Naive thymus-derived CD4-positive, alpha-beta T cell (primary cell): ENCODE measurements around the gene CTNNA3. TPM values are rescaled to one million over a fixed set of nuclear protein-coding genes. Genes with fewer than 3 reads are reported as not detected.

ENCODE experiments used
- ATAC-seq: fragments of 150-1000 bp; cut with Tn5 transposase; 2 replicates; pipeline ENCODE4 v1.10.0; 2021; ENCODE audit warnings: mild to moderate bottlenecking, moderate library complexity
- CTCF ChIA-PET: fragments of 350-600 bp; sonication (Branson Sonifier 250); formaldehyde crosslinking; loops from one replicate; lab custom pipeline; 2021; ENCODE audit warnings: antibody characterized with exemption; lab: Charles Lee
- POLR2A ChIA-PET: fragments of 350-600 bp; sonication (Branson Sonifier 250); formaldehyde crosslinking; loops from one replicate; lab custom pipeline; 2021; ENCODE audit warnings: antibody characterized with exemption, inconsistent platforms; lab: Charles Lee
- DNase-seq, 9 donors: peaks; one replicate each; pipeline versions ENCODE4 v3.0.0 to v3.0.0-alpha.2; 2020 to 2022; ENCODE audit warnings: mixed read lengths in 1 of 9
- H3K27ac ChIP-seq: one replicate; pipeline ENCODE4 v1.7.0; 2013; ENCODE audit warnings: mild to moderate bottlenecking, low read depth, low read length, moderate library complexity
- H3K27me3 ChIP-seq, 2 donors: one replicate each; pipeline ENCODE4 v1.7.0; 2013; ENCODE audit warnings: low read length in 2 of 2, mild to moderate bottlenecking in 2 of 2, moderate library complexity in 2 of 2; ENCODE audit not compliant: control insufficient read depth in 2 of 2, insufficient read depth in 2 of 2
- H3K36me3 ChIP-seq, 3 experiments: 1 replicate in 2 of 3; 2 replicates in 1 of 3; pipeline ENCODE4 v1.7.0; 2013; ENCODE audit warnings: low read length in 3 of 3, mild to moderate bottlenecking in 3 of 3, moderate library complexity in 1 of 3; ENCODE audit not compliant: insufficient read depth in 3 of 3, control insufficient read depth in 2 of 3
- H3K4me1 ChIP-seq, 2 donors: one replicate each; pipeline ENCODE4 v1.7.0; 2013; ENCODE audit warnings: low read length in 2 of 2, mild to moderate bottlenecking in 2 of 2, moderate library complexity in 1 of 2; ENCODE audit not compliant: control insufficient read depth in 2 of 2, insufficient read depth in 2 of 2
- H3K4me3 ChIP-seq: 2 replicates; pipeline ENCODE4 v1.7.0; 2013; ENCODE audit warnings: mild to moderate bottlenecking, low read length
- H3K9me3 ChIP-seq, 3 experiments: 1 replicate in 2 of 3; 2 replicates in 1 of 3; pipeline ENCODE4 v1.7.0; 2013; ENCODE audit warnings: low read length in 3 of 3; ENCODE audit not compliant: control insufficient read depth in 2 of 3
- H3K27ac Mint-ChIP-seq, 9 donors: one replicate each; pipeline ENCODE4 v1.8.0; 2020 to 2022; ENCODE audit warnings: mixed read lengths in 9 of 9, mild to moderate bottlenecking in 8 of 9, moderate library complexity in 5 of 9, inconsistent platforms in 2 of 9
- H3K27me3 Mint-ChIP-seq, 5 donors: one replicate each; pipeline ENCODE4 v1.8.0; 2021 to 2022; ENCODE audit warnings: mixed read lengths in 5 of 5, mild to moderate bottlenecking in 1 of 5
- H3K36me3 Mint-ChIP-seq, 5 donors: one replicate each; pipeline ENCODE4 v1.8.0; 2020 to 2022; ENCODE audit warnings: mixed read lengths in 5 of 5, mild to moderate bottlenecking in 3 of 5, inconsistent platforms in 1 of 5
- H3K4me1 Mint-ChIP-seq, 7 donors: one replicate each; pipeline ENCODE4 v1.8.0; 2020 to 2022; ENCODE audit warnings: mixed read lengths in 7 of 7, mild to moderate bottlenecking in 3 of 7, inconsistent platforms in 1 of 7
- H3K4me3 Mint-ChIP-seq, 10 donors: one replicate each; pipeline ENCODE4 v1.8.0; 2020 to 2022; ENCODE audit warnings: mild to moderate bottlenecking in 10 of 10, mixed read lengths in 10 of 10, moderate library complexity in 6 of 10, inconsistent platforms in 2 of 10
- H3K9me3 Mint-ChIP-seq, 11 donors: one replicate each; pipeline ENCODE4 v1.8.0; 2020 to 2022; ENCODE audit warnings: mixed read lengths in 11 of 11, mild to moderate bottlenecking in 4 of 11, inconsistent platforms in 1 of 11, moderate library complexity in 1 of 11
- intact Hi-C, 2 donors: fragments of 100-400 bp; cut with micrococcal nuclease; formaldehyde crosslinking; loops; one replicate each; pipeline ENCODE4 v1.15.1; 2023
- polyA plus RNA-seq, 2 donors: library from polyadenylated mRNA; unstranded; fragments of 300-500 nt; fragmentation: Illumina TruSeq; gene quantifications; one replicate each; pipeline ENCODE4 v1.2.3, GENCODE V29; 2021
- total RNA-seq, 6 experiments: library from RNA in 5 of 6; stranded (reverse) in 5 of 6; gene quantifications; 1 replicate in 5 of 6; 2 replicates in 1 of 6; pipeline ENCODE4 v1.2.3 and lab custom pipeline; 2021 to 2026

CTNNA3 gene
- total and polyA plus RNA-seq, 7 experiments from 2014 or later: 0.43 to 0.84 (median 0.71) TPM; not detected in 2

GRCh38 chr10:65911151-65911835 lies 1784.7 kb downstream of the CTNNA3 start:
- H3K9me3 Mint-ChIP-seq: peaks cover 0 to 10% (median 1%) of the 10 kb centered on the region in 11 donors
- no peaks in the 10 kb centered on the region for H3K4me1 ChIP-seq
- no peaks in the 10 kb centered on the region for H3K9me3 ChIP-seq
- no peaks in the 10 kb centered on the region for H3K27me3 ChIP-seq
- CTCF ChIA-PET: no interaction called here
- POLR2A ChIA-PET: no interaction called here
- no peak overlapping the region for H3K4me3 Mint-ChIP-seq
- DNase-seq (no peak), ATAC-seq (no peak)
- H3K27me3 Mint-ChIP-seq: no peaks in the 10 kb centered on the region
- H3K27ac Mint-ChIP-seq: no peak overlapping the region
- intact Hi-C loops: no loop called here
- no peak overlapping the region for H3K27ac ChIP-seq
- no peak overlapping the region for H3K4me3 ChIP-seq
- no peaks in the 10 kb centered on the region for H3K36me3 ChIP-seq
- no peaks in the 10 kb centered on the region for H3K4me1 Mint-ChIP-seq
- no peaks in the 10 kb centered on the region for H3K36me3 Mint-ChIP-seq

- intact Hi-C loops: no loop called here
- CTCF ChIA-PET: no interaction called here
Measured at GRCh38 chr10:65910209-65910608, 1785.8 kb downstream of the CTNNA3 start.

GRCh38 chr10:65907199-65907712 lies 1788.7 kb downstream of the CTNNA3 start:
- Histone ChIP-seq H3K27me3 (no peaks in the 10 kb centered on the region), H3K36me3 (no peaks in the 10 kb centered on the region), H3K4me1 (no peaks in the 10 kb centered on the region), H3K9me3 (no peaks in the 10 kb centered on the region), H3K4me3 (no peak overlapping the region), H3K27ac (no peak overlapping the region)
- Mint-ChIP-seq H3K27me3 (no peaks in the 10 kb centered on the region), H3K27ac (no peak overlapping the region), H3K36me3 (no peaks in the 10 kb centered on the region), H3K9me3 (peaks cover 0 to 8% (median 2%) of the 10 kb centered on the region in 11 donors), H3K4me3 (no peak overlapping the region), H3K4me1 (no peaks in the 10 kb centered on the region)
- ChIA-PET POLR2A (no interaction called here), CTCF (no interaction called here)
- intact Hi-C loops: no loop called here
- DNase-seq: no peak
- ATAC-seq: no peak

More at GRCh38 chr10:65910209-65910608, 1785.8 kb downstream of the CTNNA3 start:
- no peaks in the 10 kb centered on the region for H3K27me3 ChIP-seq
- Mint-ChIP-seq H3K4me1 (no peaks in the 10 kb centered on the region), H3K27me3 (no peaks in the 10 kb centered on the region), H3K9me3 (peaks cover 0 to 8% (median 0%) of the 10 kb centered on the region in 11 donors), H3K36me3 (no peaks in the 10 kb centered on the region), H3K27ac (no peak overlapping the region), H3K4me3 (no peak overlapping the region)
- ATAC-seq: no peak
- no peak overlapping the region for H3K27ac ChIP-seq
- no peaks in the 10 kb centered on the region for H3K36me3 ChIP-seq
- no peaks in the 10 kb centered on the region for H3K9me3 ChIP-seq
- no peaks in the 10 kb centered on the region for H3K4me1 ChIP-seq
- POLR2A ChIA-PET: no interaction called here
- H3K4me3 ChIP-seq: no peak overlapping the region
- no peak for DNase-seq

- intact Hi-C loops: no loop called here
- ChIA-PET CTCF (no interaction called here), POLR2A (interaction anchor here (1.0 kb wide), 1 partner anchor 14 kb away, joined by 3 read pairs; no protein-coding TSS in a partner anchor)
- H3K9me3 Mint-ChIP-seq: peaks cover 0 to 8% (median 2%) of the 10 kb centered on the region in 11 donors
- H3K4me3 Mint-ChIP-seq: no peak overlapping the region
- no peaks in the 10 kb centered on the region for H3K36me3 Mint-ChIP-seq
- Histone ChIP-seq H3K27ac (no peak overlapping the region), H3K9me3 (no peaks in the 10 kb centered on the region), H3K4me1 (no peaks in the 10 kb centered on the region), H3K36me3 (no peaks in the 10 kb centered on the region), H3K4me3 (no peak overlapping the region), H3K27me3 (no peaks in the 10 kb centered on the region)
- DNase-seq (no peak), ATAC-seq (no peak)
- no peaks in the 10 kb centered on the region for H3K4me1 Mint-ChIP-seq
- no peaks in the 10 kb centered on the region for H3K27me3 Mint-ChIP-seq
- no peak overlapping the region for H3K27ac Mint-ChIP-seq
Measured at GRCh38 chr10:65903620-65904019, 1792.4 kb downstream of the CTNNA3 start.

- ATAC-seq (no peak), DNase-seq (no peak)
- POLR2A ChIA-PET: no interaction called here
- Mint-ChIP-seq H3K27me3 (no peaks in the 10 kb centered on the region), H3K4me1 (no peaks in the 10 kb centered on the region), H3K36me3 (no peaks in the 10 kb centered on the region), H3K9me3 (peaks cover 0 to 7% (median 2%) of the 10 kb centered on the region in 11 donors), H3K27ac (no peak overlapping the region), H3K4me3 (no peak overlapping the region)
- Histone ChIP-seq H3K27ac (no peak overlapping the region), H3K36me3 (no peaks in the 10 kb centered on the region), H3K4me3 (no peak overlapping the region), H3K27me3 (no peaks in the 10 kb centered on the region), H3K9me3 (no peaks in the 10 kb centered on the region), H3K4me1 (no peaks in the 10 kb centered on the region)
- CTCF ChIA-PET: no interaction called here
- intact Hi-C loops: no loop called here
Measured at GRCh38 chr10:65900271-65900670, 1795.7 kb downstream of the CTNNA3 start.

GRCh38 chr10:65898055-65898454 lies 1797.9 kb downstream of the CTNNA3 start:
- Histone ChIP-seq H3K36me3 (no peaks in the 10 kb centered on the region), H3K4me1 (no peaks in the 10 kb centered on the region), H3K9me3 (no peaks in the 10 kb centered on the region), H3K27ac (no peak overlapping the region), H3K4me3 (no peak overlapping the region), H3K27me3 (no peaks in the 10 kb centered on the region)
- ChIA-PET POLR2A (no interaction called here), CTCF (no interaction called here)
- Mint-ChIP-seq H3K4me1 (no peaks in the 10 kb centered on the region), H3K27ac (no peak overlapping the region), H3K36me3 (no peaks in the 10 kb centered on the region), H3K27me3 (no peaks in the 10 kb centered on the region), H3K9me3 (peaks cover 0 to 6% (median 0%) of the 10 kb centered on the region in 11 donors), H3K4me3 (no peak overlapping the region)
- ATAC-seq (no peak), DNase-seq (no peak)
- intact Hi-C loops: no loop called here

GRCh38 chr10:65894961-65895360 lies 1801.0 kb downstream of the CTNNA3 start:
- Histone ChIP-seq H3K36me3 (no peaks in the 10 kb centered on the region), H3K27ac (no peak overlapping the region), H3K4me1 (no peaks in the 10 kb centered on the region), H3K9me3 (no peaks in the 10 kb centered on the region), H3K4me3 (no peak overlapping the region), H3K27me3 (no peaks in the 10 kb centered on the region)
- Mint-ChIP-seq H3K4me1 (no peaks in the 10 kb centered on the region), H3K36me3 (no peaks in the 10 kb centered on the region), H3K27me3 (no peaks in the 10 kb centered on the region), H3K27ac (no peak overlapping the region), H3K4me3 (no peak overlapping the region), H3K9me3 (peaks cover 0 to 3% (median 0%) of the 10 kb centered on the region in 11 donors)
- no peak for ATAC-seq
- intact Hi-C loops: no loop called here
- ChIA-PET CTCF (no interaction called here), POLR2A (no interaction called here)
- no peak for DNase-seq
